ENCODE results near the gene SEC31A. TPM values are rescaled to one million over a fixed set of nuclear protein-coding genes. Genes with fewer than 3 reads are reported as not detected.

The SEC31A gene
- total and polyA plus RNA-seq, 5 experiments from 2014 or later = 101 to 145 (median 130) TPM

DNA sequence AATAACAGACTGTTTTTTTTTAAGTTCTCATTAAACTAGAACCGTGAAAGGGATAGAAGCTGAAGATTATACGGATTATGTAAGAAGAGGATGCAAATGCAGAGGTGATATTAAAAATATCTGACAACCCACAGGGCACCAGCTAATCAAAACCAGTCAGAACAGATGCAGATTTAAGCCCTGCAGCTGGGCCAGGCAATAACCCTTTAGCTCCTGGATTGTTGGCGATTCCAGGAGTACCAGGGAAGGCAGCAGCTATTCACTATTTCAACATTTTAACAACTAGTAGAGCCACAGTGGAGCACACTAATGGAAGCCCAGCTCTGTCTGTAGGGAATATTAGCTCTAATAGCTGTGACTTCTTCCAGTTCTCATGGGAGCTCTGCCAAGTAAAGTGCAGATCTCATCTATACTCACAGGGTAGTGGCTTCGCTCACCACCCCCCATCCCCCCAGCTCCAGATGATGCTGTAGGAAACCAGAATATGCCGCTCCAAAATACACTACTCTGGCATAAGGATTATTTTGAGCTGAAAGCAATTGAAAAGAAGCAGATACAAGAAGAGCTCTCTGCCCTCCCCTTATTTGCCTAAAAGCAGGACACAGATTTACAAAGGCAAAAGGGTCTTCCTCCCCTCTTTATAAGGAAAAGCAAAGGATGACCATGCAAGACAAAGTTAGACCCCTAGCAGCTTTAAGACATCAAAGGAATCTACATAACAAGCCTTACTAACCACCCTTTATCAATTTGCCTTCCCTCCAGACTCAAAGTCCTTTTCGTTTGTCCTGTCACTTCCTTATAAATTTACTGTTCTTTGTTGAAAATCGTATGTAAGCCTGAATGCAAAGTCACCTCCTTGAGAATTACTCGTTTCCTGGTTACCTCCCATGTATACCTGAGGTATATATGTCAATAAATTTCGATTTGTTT, 106.0 kb downstream of the SEC31A start:
- Mint-ChIP-seq H3K9me3 (no peaks in the 10 kb centered on the region), H3K36me3 (no peaks in the 10 kb centered on the region), H3K27me3 (peaks cover 0 to 2% (median 0%) of the 10 kb centered on the region in 5 donors), H3K4me3 (no peak overlapping the region), H3K27ac (no peak overlapping the region), H3K4me1 (peaks cover 0 to 3% (median 2%) of the 10 kb centered on the region in 4 donors)
- ATAC-seq (no peak), DNase-seq (no peak)
- POLR2A ChIA-PET = no interaction called here

DNA sequence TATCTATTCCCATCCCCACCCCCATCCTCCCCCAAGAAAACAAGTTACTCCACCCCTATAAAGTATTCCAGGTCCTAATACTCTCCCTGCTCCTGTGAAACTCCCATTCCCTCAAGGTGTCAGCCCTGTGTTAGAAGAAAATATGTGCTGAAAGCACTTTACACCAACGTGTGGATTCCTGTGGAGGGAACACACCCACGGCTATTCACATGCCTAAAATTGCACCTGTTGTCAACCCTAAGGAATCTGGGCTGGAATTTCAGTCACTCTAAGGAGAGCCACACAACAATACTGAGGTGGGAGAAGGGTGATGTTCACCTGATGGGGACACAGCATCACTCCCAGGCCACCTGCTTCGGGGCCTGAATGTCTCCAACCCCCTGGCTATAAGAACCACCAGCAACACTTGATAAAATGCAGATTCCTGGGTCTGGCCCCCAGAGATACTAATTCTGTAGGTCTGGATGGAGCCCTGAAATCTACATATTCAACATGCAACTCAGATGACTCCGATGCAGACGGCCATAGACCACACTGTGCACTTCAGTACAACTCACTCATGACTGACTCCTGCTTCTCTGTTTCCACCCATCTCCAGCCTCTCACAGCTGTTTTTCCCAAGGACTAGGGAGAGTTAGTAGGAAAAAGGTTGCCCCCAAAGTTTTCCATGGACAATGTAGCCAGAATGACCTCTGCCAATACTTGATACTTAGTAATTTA, 108.2 kb downstream of the SEC31A start:
- H3K4me3 Mint-ChIP-seq = no peak overlapping the region
- H3K27ac Mint-ChIP-seq = no peak overlapping the region
- ATAC-seq = no peak
- H3K36me3 Mint-ChIP-seq = no peaks in the 10 kb centered on the region
- DNase-seq = no peak
- peaks cover 0 to 3% (median 2%) of the 10 kb centered on the region in 4 donors for H3K4me1 Mint-ChIP-seq
- POLR2A ChIA-PET = no interaction called here
- peaks cover 0 to 2% (median 0%) of the 10 kb centered on the region in 5 donors for H3K27me3 Mint-ChIP-seq
- no peaks in the 10 kb centered on the region for H3K9me3 Mint-ChIP-seq

DNA sequence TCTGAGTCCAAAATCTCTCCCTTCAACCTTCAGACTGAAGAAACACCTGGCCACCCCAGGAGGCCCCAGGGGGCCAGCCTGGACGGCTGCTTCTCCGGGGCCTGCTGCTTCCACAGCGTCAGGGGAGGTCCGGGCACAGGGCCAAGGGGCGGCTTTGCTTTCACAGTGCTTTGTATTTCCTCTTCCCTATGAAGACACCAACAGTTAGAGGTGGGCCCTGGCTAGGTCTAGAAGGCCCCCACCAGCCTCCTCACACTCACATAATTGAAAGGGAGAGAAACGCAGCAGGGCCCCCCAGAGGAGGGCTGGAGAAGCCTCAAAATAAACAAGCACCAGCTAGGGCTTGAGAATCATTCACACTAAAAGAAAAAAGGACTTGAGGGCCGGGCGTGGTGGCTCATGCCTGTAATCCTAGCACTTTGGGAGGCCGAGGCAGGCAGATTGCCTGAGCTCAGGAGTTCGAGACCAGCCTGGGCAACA, 110.2 kb downstream of the SEC31A start:
- DNase-seq (peak in 1 of 10 donors; percentile 13), ATAC-seq (peak in 1 of 2 donors; percentile 32)
- POLR2A ChIA-PET = interaction anchor here (0.6 kb wide), 1 partner anchor 315 kb away, joined by 7 read pairs; no protein-coding TSS in a partner anchor
- peaks cover 0 to 3% (median 2%) of the 10 kb centered on the region in 4 donors for H3K4me1 Mint-ChIP-seq
- H3K9me3 Mint-ChIP-seq = no peaks in the 10 kb centered on the region
- no peak overlapping the region for H3K4me3 Mint-ChIP-seq
- H3K36me3 Mint-ChIP-seq = no peaks in the 10 kb centered on the region
- no peak overlapping the region for H3K27ac Mint-ChIP-seq
- no peaks in the 10 kb centered on the region for H3K27me3 Mint-ChIP-seq

DNA sequence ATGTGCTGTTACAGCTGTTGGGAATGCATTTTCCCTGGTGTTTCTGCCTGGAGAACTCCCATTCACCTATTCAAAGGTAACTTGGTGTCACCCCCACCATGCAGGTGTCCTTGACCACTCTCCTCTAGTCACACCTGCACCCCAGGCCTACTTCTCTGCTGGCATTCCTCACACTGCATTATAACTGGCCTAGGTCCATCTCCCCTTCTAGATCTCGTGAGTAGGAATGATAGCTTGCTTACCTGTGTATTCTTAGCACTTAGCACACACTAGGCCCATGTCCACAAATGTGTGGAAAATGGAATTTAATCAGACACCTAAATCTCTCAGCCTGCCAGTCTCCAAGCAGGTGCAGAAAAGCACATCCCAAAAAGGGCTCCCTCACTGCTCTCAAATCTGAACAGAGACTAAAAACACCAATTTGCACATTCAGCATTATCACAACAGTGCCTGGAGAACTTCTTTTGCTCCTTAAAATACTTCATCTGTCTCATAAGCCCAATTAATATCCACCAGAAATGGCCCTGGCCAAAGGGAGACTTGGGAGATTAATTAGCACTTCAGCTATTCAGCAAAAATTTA, 110.7 kb downstream of the SEC31A start:
- Mint-ChIP-seq H3K36me3 (no peaks in the 10 kb centered on the region), H3K27me3 (no peaks in the 10 kb centered on the region), H3K27ac (no peak overlapping the region), H3K4me3 (no peak overlapping the region), H3K4me1 (peaks cover 0 to 3% (median 2%) of the 10 kb centered on the region in 4 donors), H3K9me3 (no peaks in the 10 kb centered on the region)
- POLR2A ChIA-PET = no interaction called here
- ATAC-seq = no peak
- no peak for DNase-seq

DNA sequence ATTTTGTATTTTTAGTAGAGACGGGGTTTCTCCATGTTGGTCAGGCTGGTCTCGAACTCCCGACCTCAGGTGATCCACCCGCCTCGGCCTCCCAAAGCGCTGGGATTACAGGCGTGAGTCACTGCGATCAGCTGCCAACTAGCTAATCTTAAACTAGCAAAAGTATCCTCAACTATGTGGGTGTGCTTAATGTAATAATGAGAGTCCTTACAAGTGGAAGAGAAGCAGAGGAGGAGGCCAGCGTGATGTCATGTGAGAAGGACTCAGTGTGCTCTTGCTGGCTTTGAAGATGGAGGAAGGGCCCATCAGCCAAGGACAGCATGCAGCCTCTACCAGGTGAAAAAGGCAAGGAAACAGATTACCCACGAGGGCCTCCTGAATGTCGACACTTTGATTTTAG, 111.9 kb downstream of the SEC31A start:
- Mint-ChIP-seq H3K27me3 (no peaks in the 10 kb centered on the region), H3K36me3 (no peaks in the 10 kb centered on the region), H3K27ac (no peak overlapping the region), H3K9me3 (no peaks in the 10 kb centered on the region), H3K4me3 (no peak overlapping the region), H3K4me1 (peaks cover 0 to 3% (median under 1%) of the 10 kb centered on the region in 4 donors)
- ATAC-seq = no peak
- POLR2A ChIA-PET = no interaction called here
- DNase-seq = no peak

DNA sequence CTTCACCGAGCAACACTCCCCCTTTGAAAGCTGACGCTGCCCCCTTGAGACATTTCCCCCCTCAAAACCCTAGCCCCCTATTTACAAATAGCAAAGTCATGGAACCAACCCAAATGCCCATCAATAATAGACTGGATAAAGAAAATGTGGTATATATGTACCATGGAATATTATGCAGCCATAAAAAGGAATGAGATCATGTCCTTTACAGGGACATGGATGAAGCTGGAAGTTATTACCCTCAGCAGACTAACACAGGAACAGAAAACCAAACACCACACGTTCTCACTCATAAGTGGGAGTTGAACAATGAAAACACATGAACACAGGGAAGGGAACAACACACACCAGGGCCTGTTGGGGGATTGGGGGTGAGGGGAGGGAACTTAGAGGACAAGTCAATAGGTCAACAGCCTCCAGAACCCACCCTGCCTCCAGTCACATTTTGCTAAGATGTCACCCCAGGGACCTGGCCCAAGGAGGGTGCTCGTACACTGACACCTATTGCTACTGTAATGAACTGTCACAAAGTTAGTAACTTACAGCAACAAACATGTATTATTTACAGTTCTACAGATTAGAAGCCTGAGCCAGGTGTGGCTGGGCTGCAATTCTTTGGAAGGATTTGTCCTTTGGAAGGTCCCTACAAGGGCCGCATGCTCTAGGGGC, 113.0 kb downstream of the SEC31A start:
- Mint-ChIP-seq H3K27ac (no peak overlapping the region), H3K4me1 (peaks cover 0 to 3% (median under 1%) of the 10 kb centered on the region in 4 donors), H3K27me3 (peaks cover 0 to 4% (median 0%) of the 10 kb centered on the region in 5 donors), H3K9me3 (no peaks in the 10 kb centered on the region), H3K4me3 (no peak overlapping the region), H3K36me3 (no peaks in the 10 kb centered on the region)
- ATAC-seq (no peak), DNase-seq (no peak)
- POLR2A ChIA-PET = no interaction called here

DNA sequence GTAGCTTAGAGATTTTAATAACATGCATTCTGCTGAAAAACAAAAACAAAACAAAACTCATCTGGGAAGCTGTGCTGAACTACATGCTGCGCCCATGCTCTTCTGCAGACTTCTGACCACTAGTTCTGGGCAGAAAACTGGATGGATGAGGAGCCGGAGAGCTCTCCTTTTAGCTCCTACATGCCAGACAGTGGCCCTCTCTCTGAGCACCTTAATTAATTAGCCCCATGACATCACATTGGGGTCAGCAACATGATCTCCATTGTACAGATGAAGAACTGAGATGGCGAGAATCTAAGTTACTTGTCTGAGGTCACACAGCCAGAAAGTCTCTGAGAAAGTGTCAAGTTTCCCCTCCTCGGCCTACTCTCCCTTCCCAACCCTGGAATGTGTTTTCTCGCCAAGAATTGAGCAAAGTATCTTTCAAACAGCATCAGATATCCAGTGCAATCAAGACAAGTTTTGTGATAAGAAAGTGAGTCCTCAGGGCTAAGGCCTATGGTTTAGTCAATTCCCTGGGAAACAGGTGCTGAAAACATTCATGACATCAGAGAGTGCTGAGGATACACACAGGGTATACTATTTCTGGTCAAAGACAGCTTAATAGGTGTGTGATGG, 113.9 kb downstream of the SEC31A start:
- peak overlapping the region in 1 of 10 donors; percentile 20 for H3K27ac Mint-ChIP-seq
- no peak for ATAC-seq
- no peaks in the 10 kb centered on the region for H3K9me3 Mint-ChIP-seq
- no peak overlapping the region for H3K4me3 Mint-ChIP-seq
- peaks cover 0 to 4% (median 3%) of the 10 kb centered on the region in 5 donors for H3K27me3 Mint-ChIP-seq
- H3K4me1 Mint-ChIP-seq = peaks cover 0 to 3% (median under 1%) of the 10 kb centered on the region in 4 donors
- H3K36me3 Mint-ChIP-seq = no peaks in the 10 kb centered on the region
- POLR2A ChIA-PET = no interaction called here
- DNase-seq = no peak

DNA sequence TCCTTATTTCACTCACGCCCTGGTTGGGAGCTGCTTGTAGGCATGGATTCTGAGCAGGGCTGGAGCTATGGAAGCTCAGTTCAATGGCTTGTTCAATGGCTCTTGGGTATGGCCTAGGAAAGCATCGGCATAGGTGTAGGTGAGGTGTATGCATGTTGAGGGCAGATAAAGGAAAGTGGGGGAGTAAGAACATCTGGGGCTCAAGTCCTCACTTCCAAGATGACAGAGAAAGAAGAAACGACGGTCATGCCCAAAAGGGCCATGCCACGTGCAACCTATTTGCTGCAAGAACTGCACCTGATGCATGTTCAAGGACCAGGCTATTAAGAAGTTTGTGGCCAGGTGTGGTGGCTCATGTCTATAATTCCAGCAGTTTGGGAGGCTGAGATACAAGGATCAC, 115.7 kb downstream of the SEC31A start:
- Mint-ChIP-seq H3K36me3 (no peaks in the 10 kb centered on the region), H3K4me3 (no peak overlapping the region), H3K4me1 (peaks cover 0 to 2% (median under 1%) of the 10 kb centered on the region in 4 donors), H3K27ac (no peak overlapping the region), H3K27me3 (peaks cover 0 to 10% (median 3%) of the 10 kb centered on the region in 5 donors), H3K9me3 (no peaks in the 10 kb centered on the region)
- no peak for ATAC-seq
- no peak for DNase-seq
- POLR2A ChIA-PET = no interaction called here

DNA sequence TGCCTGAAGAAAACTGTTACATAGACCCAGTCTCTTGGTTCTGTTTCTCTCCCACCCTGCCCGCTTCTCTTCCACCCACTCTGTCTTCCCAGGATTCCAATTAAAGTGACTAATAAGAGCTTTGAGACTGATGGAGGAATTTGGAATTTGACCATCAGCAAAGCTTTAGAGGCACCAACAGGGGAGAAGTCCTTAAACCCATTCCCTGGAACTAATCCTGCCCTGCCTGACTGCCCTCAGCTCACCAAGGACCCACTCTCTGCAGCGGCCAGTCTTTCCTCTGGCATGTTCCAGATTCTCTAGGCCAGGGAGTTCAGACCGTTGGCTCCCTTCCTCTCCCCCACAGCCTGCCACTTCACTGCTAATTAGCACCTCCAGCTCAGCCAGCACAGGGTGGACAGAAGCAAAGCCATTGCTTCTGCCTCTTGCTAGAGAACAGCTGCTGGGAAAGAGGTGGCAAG, 116.2 kb downstream of the SEC31A start:
- Mint-ChIP-seq H3K27ac (peak overlapping the region in 1 of 10 donors; percentile 11), H3K36me3 (no peaks in the 10 kb centered on the region), H3K4me3 (no peak overlapping the region), H3K4me1 (no peaks in the 10 kb centered on the region), H3K9me3 (no peaks in the 10 kb centered on the region), H3K27me3 (peaks cover 0 to 10% (median 4%) of the 10 kb centered on the region in 5 donors)
- POLR2A ChIA-PET = no interaction called here
- DNase-seq (no peak), ATAC-seq (no peak)

DNA sequence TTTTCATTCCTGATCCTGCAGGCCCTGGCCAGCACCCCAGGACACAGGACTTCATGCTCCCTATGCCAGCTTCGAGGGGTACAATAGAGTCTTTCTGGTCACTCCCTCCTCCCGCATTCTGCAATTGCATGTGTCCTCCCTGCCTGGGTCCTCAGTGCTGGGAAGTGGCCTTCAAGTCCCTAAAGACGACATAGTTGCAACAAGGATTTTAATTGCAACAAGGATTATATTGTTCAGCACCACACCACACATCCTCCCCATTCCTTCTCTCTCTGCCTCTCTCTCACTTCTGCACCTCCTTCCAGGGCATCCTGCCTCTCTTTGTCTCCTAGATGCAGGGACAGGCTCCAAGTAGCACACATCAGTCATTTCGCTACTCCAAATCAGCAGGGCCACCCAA, 117.9 kb downstream of the SEC31A start:
- H3K9me3 Mint-ChIP-seq = no peaks in the 10 kb centered on the region
- POLR2A ChIA-PET = no interaction called here
- H3K4me1 Mint-ChIP-seq = no peaks in the 10 kb centered on the region
- no peak overlapping the region for H3K4me3 Mint-ChIP-seq
- H3K27me3 Mint-ChIP-seq = peaks cover 0 to 10% (median 4%) of the 10 kb centered on the region in 5 donors
- no peak overlapping the region for H3K27ac Mint-ChIP-seq
- no peak for DNase-seq
- no peaks in the 10 kb centered on the region for H3K36me3 Mint-ChIP-seq
- ATAC-seq = no peak

DNA sequence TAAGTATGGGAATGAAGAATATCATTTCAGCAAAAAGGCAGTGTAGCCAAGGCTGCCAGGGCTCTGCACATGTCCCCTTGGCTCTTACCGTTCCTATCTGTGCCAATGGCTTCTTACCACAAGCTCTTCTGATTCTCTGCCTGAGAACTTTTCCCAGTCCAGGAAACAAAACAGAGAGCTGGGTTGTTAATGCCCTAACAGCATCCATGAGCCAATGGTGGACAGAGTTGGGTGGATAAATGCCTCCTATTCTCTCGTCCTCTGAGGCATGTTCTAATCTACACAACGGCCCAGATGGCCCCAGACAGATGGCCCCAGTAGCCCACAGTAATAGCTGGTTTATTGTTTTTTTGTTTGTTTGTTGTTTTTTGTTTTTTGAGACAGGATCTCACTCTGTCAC, 120.3 kb downstream of the SEC31A start:
- ATAC-seq (no peak), DNase-seq (no peak)
- Mint-ChIP-seq H3K36me3 (peaks cover 0 to 15% (median 8%) of the 10 kb centered on the region in 3 donors), H3K27ac (no peak overlapping the region), H3K27me3 (peaks cover 0 to 10% (median 7%) of the 10 kb centered on the region in 5 donors), H3K9me3 (peaks cover 1 to 20% (median 13%) of the 10 kb centered on the region in 9 donors), H3K4me1 (no peaks in the 10 kb centered on the region), H3K4me3 (no peak overlapping the region)
- POLR2A ChIA-PET = interaction anchor here (0.6 kb wide), 1 partner anchor 364 kb away, joined by 4 read pairs; no protein-coding TSS in a partner anchor
